Muscle layer of duodenum (tissue), 2 donors: ENCODE results near the gene RELA.
"Not testable (repeated sequence)": the region's sequence is repeated elsewhere in the genome, so short reads cannot be mapped to it uniquely, and the experiment has no call there.

Experiments used
- H3K27ac ChIP-seq: one replicate; pipeline ENCODE4 v1.7.0; 2013; ENCODE audit warnings: mild to moderate bottlenecking, low read length
- H3K27me3 ChIP-seq: one replicate; pipeline ENCODE4 v1.7.0; 2013; ENCODE audit warnings: low read depth, mild to moderate bottlenecking, control low read depth, low read length
- H3K36me3 ChIP-seq, 2 donors: one replicate each; pipeline ENCODE4 v1.7.0; 2013; ENCODE audit warnings: low read length in 2 of 2, control low read depth in 1 of 2, mild to moderate bottlenecking in 1 of 2; ENCODE audit not compliant: insufficient read depth in 2 of 2, control insufficient read depth in 1 of 2
- H3K4me1 ChIP-seq, 2 donors: one replicate each; pipeline ENCODE4 v1.7.0; 2013; ENCODE audit warnings: low read length in 2 of 2, mild to moderate bottlenecking in 2 of 2, control low read depth in 1 of 2, moderate library complexity in 1 of 2; ENCODE audit not compliant: insufficient read depth in 2 of 2, control insufficient read depth in 1 of 2
- H3K4me3 ChIP-seq, 2 donors: one replicate each; pipeline ENCODE4 v1.7.0; 2013; ENCODE audit warnings: low read length in 2 of 2, low read depth in 1 of 2, mild to moderate bottlenecking in 1 of 2
- H3K9me3 ChIP-seq, 2 donors: one replicate each; pipeline ENCODE4 v1.7.0; 2013; ENCODE audit warnings: low read length in 2 of 2, control low read depth in 1 of 2, mild to moderate bottlenecking in 1 of 2; ENCODE audit not compliant: control insufficient read depth in 1 of 2
- donor health status: healthy.

Gene RELA

GRCh38 chr11:65662247-65662798, 393 bp downstream of the RELA start:
- no peaks in the 10 kb centered on the region for H3K9me3 ChIP-seq
- H3K4me1 ChIP-seq: peaks cover 9 to 15% of the 10 kb centered on the region in 2 donors
- peaks cover 35 to 43% of the 10 kb centered on the region in 2 donors for H3K36me3 ChIP-seq
- H3K27ac ChIP-seq: peak overlapping the region; percentile 98
- H3K4me3 ChIP-seq: peak overlapping the region; percentile 86 to 99
- H3K27me3 ChIP-seq: no peaks in the 10 kb centered on the region

- Histone ChIP-seq H3K4me3 (peak overlapping the region; percentile 86 to 99), H3K36me3 (peaks cover 40 to 49% of the 10 kb centered on the region in 2 donors), H3K27ac (peak overlapping the region; percentile 98), H3K27me3 (no peaks in the 10 kb centered on the region), H3K4me1 (peaks cover 9 to 15% of the 10 kb centered on the region in 2 donors), H3K9me3 (no peaks in the 10 kb centered on the region)
These were observed 993 bp downstream of the RELA start for GRCh38 chr11:65661599-65662246.

- H3K27ac ChIP-seq, H3K27me3 ChIP-seq, H3K9me3 ChIP-seq: not testable (repeated sequence)
- Histone ChIP-seq H3K36me3 (peaks cover 47 to 55% of the 10 kb centered on the region in 2 donors), H3K4me3 (peak overlapping the region in 1 of 2 donors; percentile 86), H3K4me1 (peaks cover 9 to 15% of the 10 kb centered on the region in 2 donors)
These were observed 1.8 kb downstream of the RELA start for GRCh38 chr11:65660908-65661307.

GRCh38 chr11:65660038-65660437, 2.7 kb downstream of the RELA start:
- Histone ChIP-seq H3K4me1 (peaks cover 9 to 16% of the 10 kb centered on the region in 2 donors), H3K9me3 (no peaks in the 10 kb centered on the region), H3K36me3 (peaks cover 56 to 64% of the 10 kb centered on the region in 2 donors), H3K27me3 (no peaks in the 10 kb centered on the region), H3K27ac (no peak overlapping the region), H3K4me3 (no peak overlapping the region)

GRCh38 chr11:65658174-65659021, 4.3 kb downstream of the RELA start:
- H3K4me1 ChIP-seq: peaks cover 16 to 30% of the 10 kb centered on the region in 2 donors
- no peaks in the 10 kb centered on the region for H3K9me3 ChIP-seq
- no peaks in the 10 kb centered on the region for H3K27me3 ChIP-seq
- H3K36me3 ChIP-seq: peaks cover 64 to 75% of the 10 kb centered on the region in 2 donors
- H3K4me3 ChIP-seq: no peak overlapping the region
- no peak overlapping the region for H3K27ac ChIP-seq

- Histone ChIP-seq H3K27me3 (no peaks in the 10 kb centered on the region), H3K27ac (no peak overlapping the region), H3K4me3 (no peak overlapping the region), H3K36me3 (peaks cover 64 to 72% of the 10 kb centered on the region in 2 donors), H3K4me1 (peaks cover 23 to 34% of the 10 kb centered on the region in 2 donors), H3K9me3 (no peaks in the 10 kb centered on the region)
These were observed 5.3 kb downstream of the RELA start for GRCh38 chr11:65657426-65657825.

- Histone ChIP-seq H3K27me3 (no peaks in the 10 kb centered on the region), H3K27ac (no peak overlapping the region), H3K4me3 (no peak overlapping the region), H3K36me3 (peaks cover 60 to 66% of the 10 kb centered on the region in 2 donors), H3K9me3 (no peaks in the 10 kb centered on the region), H3K4me1 (peaks cover 24 to 35% of the 10 kb centered on the region in 2 donors)
These were observed 7.0 kb downstream of the RELA start for GRCh38 chr11:65655570-65656332.

GRCh38 chr11:65654375-65655349, 8.1 kb downstream of the RELA start:
- Histone ChIP-seq H3K27ac (peak overlapping the region; percentile 96), H3K36me3 (peaks cover 52 to 70% of the 10 kb centered on the region in 2 donors), H3K9me3 (no peaks in the 10 kb centered on the region), H3K27me3 (no peaks in the 10 kb centered on the region), H3K4me3 (no peak overlapping the region), H3K4me1 (peaks cover 24 to 39% of the 10 kb centered on the region in 2 donors)

GRCh38 chr11:65653229-65654225, 9.2 kb downstream of the RELA start:
- peaks cover 24 to 49% of the 10 kb centered on the region in 2 donors for H3K4me1 ChIP-seq
- H3K36me3 ChIP-seq: peaks cover 41 to 67% of the 10 kb centered on the region in 2 donors
- H3K4me3 ChIP-seq: peak overlapping the region; percentile 64 to 68

More at GRCh38 chr11:65653229-65654225, 9.2 kb downstream of the RELA start:
- H3K9me3 ChIP-seq: no peaks in the 10 kb centered on the region
- no peaks in the 10 kb centered on the region for H3K27me3 ChIP-seq
- H3K27ac ChIP-seq: peak overlapping the region; percentile 96
